Measurements from ENCODE around the gene SHROOM3. TPM values are rescaled to one million over a fixed set of nuclear protein-coding genes. Genes with fewer than 3 reads are reported as not detected.

The SHROOM3 gene
- total RNA-seq, 2 experiments from 2014 or later = not detected

- Histone ChIP-seq H3K4me1 (ENCODE audit: insufficient read depth, low read length) (peaks cover 15% of the 10 kb centered on the region), H3K36me3 (ENCODE audit: insufficient read depth, low read length) (no peaks in the 10 kb centered on the region), H3K27ac (ENCODE audit: low read depth in 1 of 2, low read length in 2 of 2) (no peak overlapping the region), H3K9me3 (ENCODE audit: control insufficient read depth in 1 of 2, insufficient read depth in 1 of 2, low read length in 2 of 2) (no peaks in the 10 kb centered on the region), H3K27me3 (ENCODE audit: control insufficient read depth in 1 of 2, insufficient read depth in 2 of 2, low read length in 2 of 2) (peaks cover 33 to 61% of the 10 kb centered on the region in 2 experiments), H3K4me3 (ENCODE audit: low read length) (no peak overlapping the region)
- DNase-seq = no peak
- intact Hi-C loops (cut with DNase I, micrococcal nuclease) = no loop called here
- ChIA-PET POLR2A (no interaction called here), CTCF (interaction anchor here (0.9 kb wide), 1 partner anchor 21 kb away, joined by 3 read pairs; no protein-coding TSS in a partner anchor)
- H3K4me3 Mint-ChIP-seq = peak overlapping the region; percentile 26
- H3K27ac Mint-ChIP-seq = no peak overlapping the region
- H3K9me3 Mint-ChIP-seq = no peaks in the 10 kb centered on the region
- H3K27me3 Mint-ChIP-seq = peaks cover 58% of the 10 kb centered on the region
- no peak for ATAC-seq (ENCODE audit: poor library complexity)
- H3K4me1 Mint-ChIP-seq (ENCODE audit: low read depth) = peaks cover 19% of the 10 kb centered on the region
- TF ChIP-seq CTCF (IDR thresholded peaks at IDR 0.05) = no peak
- H3K36me3 Mint-ChIP-seq (ENCODE audit: low read depth) = no peaks in the 10 kb centered on the region
Observed at GRCh38 chr4:76687746-76688448, 252.9 kb downstream of the SHROOM3 start.

- H3K4me1 ChIP-seq (ENCODE audit: insufficient read depth, low read length) = peaks cover 15% of the 10 kb centered on the region
- Mint-ChIP-seq H3K27ac (no peak overlapping the region), H3K36me3 (ENCODE audit: low read depth) (no peaks in the 10 kb centered on the region), H3K4me1 (ENCODE audit: low read depth) (peaks cover 19% of the 10 kb centered on the region), H3K9me3 (no peaks in the 10 kb centered on the region), H3K4me3 (peak overlapping the region; percentile 75), H3K27me3 (peaks cover 60% of the 10 kb centered on the region)
- DNase-seq = no peak
- POLR2A ChIA-PET = no interaction called here
- H3K4me3 ChIP-seq (ENCODE audit: low read length) = peak overlapping the region; percentile 25
- no peaks in the 10 kb centered on the region for H3K36me3 ChIP-seq (ENCODE audit: insufficient read depth, low read length)
- no peaks in the 10 kb centered on the region for H3K9me3 ChIP-seq (ENCODE audit: control insufficient read depth in 1 of 2, insufficient read depth in 1 of 2, low read length in 2 of 2)
- CTCF ChIA-PET = interaction anchor here (0.9 kb wide), 1 partner anchor 20 kb away, joined by 3 read pairs; no protein-coding TSS in a partner anchor
- ATAC-seq (ENCODE audit: poor library complexity) = no peak
- TF ChIP-seq CTCF (IDR thresholded peaks at IDR 0.05) = no peak
- peaks cover 33 to 61% of the 10 kb centered on the region in 2 experiments for H3K27me3 ChIP-seq (ENCODE audit: control insufficient read depth in 1 of 2, insufficient read depth in 2 of 2, low read length in 2 of 2)
- intact Hi-C loops (cut with DNase I, micrococcal nuclease) = no loop called here
- H3K27ac ChIP-seq (ENCODE audit: low read depth in 1 of 2, low read length in 2 of 2) = no peak overlapping the region
Observed at GRCh38 chr4:76688619-76689144, 253.7 kb downstream of the SHROOM3 start.

- Histone ChIP-seq H3K4me1 (ENCODE audit: insufficient read depth, low read length) (peaks cover 15% of the 10 kb centered on the region), H3K4me3 (ENCODE audit: low read length) (peak overlapping the region; percentile 25), H3K36me3 (ENCODE audit: insufficient read depth, low read length) (no peaks in the 10 kb centered on the region), H3K27me3 (ENCODE audit: control insufficient read depth in 1 of 2, insufficient read depth in 2 of 2, low read length in 2 of 2) (peaks cover 33 to 60% of the 10 kb centered on the region in 2 experiments), H3K27ac (ENCODE audit: low read depth in 1 of 2, low read length in 2 of 2) (no peak overlapping the region), H3K9me3 (ENCODE audit: control insufficient read depth in 1 of 2, insufficient read depth in 1 of 2, low read length in 2 of 2) (no peaks in the 10 kb centered on the region)
- H3K9me3 Mint-ChIP-seq = no peaks in the 10 kb centered on the region
- ATAC-seq (ENCODE audit: poor library complexity) (peak; percentile 54), DNase-seq (peak in 4 of 14 experiments; percentile 5 to 21 (median 13))
- H3K27me3 Mint-ChIP-seq = peaks cover 66% of the 10 kb centered on the region
- peak overlapping the region; percentile 75 for H3K4me3 Mint-ChIP-seq
- CTCF ChIA-PET = no interaction called here
- no peak overlapping the region for H3K27ac Mint-ChIP-seq
- POLR2A ChIA-PET = no interaction called here
- no peaks in the 10 kb centered on the region for H3K36me3 Mint-ChIP-seq (ENCODE audit: low read depth)
- intact Hi-C loops (cut with DNase I, micrococcal nuclease) = no loop called here
- no peak for TF ChIP-seq CTCF (IDR thresholded peaks at IDR 0.05)
- peaks cover 19% of the 10 kb centered on the region for H3K4me1 Mint-ChIP-seq (ENCODE audit: low read depth)
Observed at GRCh38 chr4:76689145-76689817, 254.3 kb downstream of the SHROOM3 start.
